Measurements from ENCODE around the gene SMIM45.

SMIM45 gene

DNA sequence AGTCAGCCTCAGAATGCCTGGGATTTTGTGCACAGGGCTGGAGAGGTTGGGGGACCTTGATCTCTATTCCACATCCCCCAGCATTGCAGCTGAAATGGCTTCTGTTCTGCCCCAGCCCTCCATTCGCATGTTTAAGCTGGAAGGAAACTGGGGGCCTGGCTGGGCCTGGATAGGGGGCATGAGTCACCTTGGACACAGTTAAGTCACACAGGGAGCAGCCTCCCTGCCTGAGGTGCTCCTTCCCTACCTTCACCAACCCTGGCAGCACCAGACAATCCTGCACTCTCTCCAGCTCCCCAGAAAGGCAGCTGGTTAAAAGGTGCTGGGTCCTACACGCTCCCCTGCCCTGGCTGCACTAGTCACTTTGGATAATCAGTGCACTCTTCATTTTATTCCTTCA is 763 bp downstream of the SMIM45 start:
- no peak overlapping the region for H3K4me3 ChIP-seq (ENCODE audit: low read depth, low read length)
- TF ChIP-seq, protein P1, sequence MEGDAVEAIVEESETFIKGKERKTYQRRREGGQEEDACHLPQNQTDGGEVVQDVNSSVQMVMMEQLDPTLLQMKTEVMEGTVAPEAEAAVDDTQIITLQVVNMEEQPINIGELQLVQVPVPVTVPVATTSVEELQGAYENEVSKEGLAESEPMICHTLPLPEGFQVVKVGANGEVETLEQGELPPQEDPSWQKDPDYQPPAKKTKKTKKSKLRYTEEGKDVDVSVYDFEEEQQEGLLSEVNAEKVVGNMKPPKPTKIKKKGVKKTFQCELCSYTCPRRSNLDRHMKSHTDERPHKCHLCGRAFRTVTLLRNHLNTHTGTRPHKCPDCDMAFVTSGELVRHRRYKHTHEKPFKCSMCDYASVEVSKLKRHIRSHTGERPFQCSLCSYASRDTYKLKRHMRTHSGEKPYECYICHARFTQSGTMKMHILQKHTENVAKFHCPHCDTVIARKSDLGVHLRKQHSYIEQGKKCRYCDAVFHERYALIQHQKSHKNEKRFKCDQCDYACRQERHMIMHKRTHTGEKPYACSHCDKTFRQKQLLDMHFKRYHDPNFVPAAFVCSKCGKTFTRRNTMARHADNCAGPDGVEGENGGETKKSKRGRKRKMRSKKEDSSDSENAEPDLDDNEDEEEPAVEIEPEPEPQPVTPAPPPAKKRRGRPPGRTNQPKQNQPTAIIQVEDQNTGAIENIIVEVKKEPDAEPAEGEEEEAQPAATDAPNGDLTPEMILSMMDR (IDR thresholded peaks at IDR 0.05; ENCODE audit: low read depth, low read length) = no peak

DNA sequence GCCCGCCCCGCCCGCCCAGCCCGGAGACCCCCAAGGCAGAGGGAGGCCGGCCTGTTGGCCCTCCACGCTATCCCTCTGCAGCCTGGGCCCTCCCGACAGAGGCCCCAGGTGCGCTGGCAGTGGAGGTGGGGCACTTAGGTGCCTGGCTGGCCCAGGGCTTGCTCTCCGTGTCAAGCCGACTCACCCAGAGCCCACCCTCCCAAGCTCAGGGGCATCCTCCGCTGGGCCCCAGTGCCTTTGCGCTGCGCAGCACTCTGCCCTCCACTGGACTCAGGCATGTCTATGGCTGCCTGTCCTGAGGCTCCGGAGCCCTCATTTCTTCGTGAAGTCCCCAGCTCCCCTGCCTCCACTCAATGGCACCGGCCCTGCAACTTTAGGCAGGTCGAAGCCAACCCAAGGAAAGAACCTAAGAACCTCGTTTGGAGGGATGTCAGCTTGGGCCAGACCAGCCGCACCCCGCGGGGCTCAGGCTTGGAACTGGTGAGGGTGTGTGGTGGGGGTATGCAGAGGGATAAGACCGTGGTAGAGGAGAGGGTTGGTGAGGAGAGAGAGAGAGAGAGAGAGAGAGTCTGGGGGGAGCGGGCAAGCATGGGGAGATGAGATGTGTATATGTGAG is 6.1 kb downstream of the SMIM45 start:
- no peak overlapping the region for H3K4me3 ChIP-seq (ENCODE audit: low read depth, low read length)
- TF ChIP-seq, protein P1 (IDR thresholded peaks at IDR 0.05; ENCODE audit: low read depth, low read length) = no peak

DNA sequence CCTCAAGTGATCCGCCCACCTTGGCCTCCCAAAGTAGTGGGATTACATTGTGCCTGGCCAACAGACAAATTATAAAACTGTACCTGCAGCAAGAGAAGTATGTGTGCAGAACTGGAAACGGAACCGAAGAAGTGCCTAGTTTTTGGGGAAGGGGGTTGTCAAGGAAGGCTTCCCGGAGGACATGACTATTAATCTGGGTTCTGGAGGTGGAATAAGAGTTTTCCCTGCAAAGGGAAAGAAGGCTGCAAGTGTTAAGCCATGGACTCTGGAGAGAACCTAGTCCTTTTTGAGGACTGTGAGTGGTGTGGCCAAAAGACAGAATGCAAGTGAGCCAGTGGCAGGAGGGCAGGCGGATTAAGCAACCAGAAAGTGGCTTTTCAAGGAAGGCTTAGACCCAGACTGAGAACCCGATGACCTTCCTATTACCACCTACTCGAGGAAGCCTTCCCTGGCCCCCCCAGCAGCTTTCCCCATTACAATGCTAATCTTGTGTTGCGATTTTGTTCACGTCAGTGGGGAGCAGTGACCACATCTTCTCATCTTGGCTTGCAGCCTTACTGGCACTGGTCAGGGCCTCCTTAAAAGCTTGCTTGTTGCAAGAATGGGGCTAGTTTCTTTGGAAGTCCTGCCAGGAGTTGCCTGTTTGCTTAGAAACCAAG is 11.6 kb downstream of the SMIM45 start:
- TF ChIP-seq, protein P1 (IDR thresholded peaks at IDR 0.05; ENCODE audit: low read depth, low read length) = no peak
- no peak overlapping the region for H3K4me3 ChIP-seq (ENCODE audit: low read depth, low read length)

DNA sequence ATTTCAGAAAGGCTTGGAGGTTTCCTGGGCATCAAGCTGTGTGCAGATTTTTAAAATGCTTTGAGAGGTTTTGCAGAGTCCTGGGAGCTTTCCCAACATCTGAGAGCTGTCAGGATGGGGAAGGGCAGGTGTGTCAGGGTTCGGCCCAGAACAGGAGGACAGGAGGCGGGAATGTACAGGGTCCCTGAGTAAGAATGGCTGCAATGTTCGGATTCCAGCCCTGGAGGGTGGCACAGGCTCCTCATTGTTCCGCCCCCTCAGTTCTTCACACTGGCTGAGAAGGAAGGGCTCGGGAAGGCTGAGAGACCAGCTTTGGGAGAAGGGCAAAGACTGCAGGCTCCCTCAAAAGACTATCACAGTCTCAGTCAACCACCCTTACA is 12.2 kb downstream of the SMIM45 start:
- H3K4me3 ChIP-seq (ENCODE audit: low read depth, low read length) = no peak overlapping the region
- TF ChIP-seq, protein P1 (IDR thresholded peaks at IDR 0.05; ENCODE audit: low read depth, low read length) = no peak

DNA sequence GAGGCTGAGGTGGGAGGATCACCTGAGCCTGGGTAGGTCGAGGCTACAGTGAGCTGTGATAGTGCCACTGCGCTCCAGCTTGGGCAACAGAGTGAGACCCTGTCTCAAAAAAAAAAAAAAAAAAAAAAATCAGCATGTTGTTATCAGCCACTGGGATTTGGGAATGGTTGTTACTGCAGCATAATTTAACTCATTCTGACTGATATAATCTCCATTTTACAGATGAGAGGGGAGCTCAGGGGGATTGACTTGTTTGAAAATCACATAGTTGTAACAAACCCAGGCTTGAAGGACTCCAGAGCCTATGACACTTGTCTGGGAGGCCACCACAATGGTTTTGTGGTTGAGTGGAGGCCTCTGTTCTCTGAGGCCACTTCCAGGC is 14.3 kb downstream of the SMIM45 start:
- H3K4me3 ChIP-seq (ENCODE audit: low read depth, low read length) = no peak overlapping the region
- TF ChIP-seq, protein P1 (IDR thresholded peaks at IDR 0.05; ENCODE audit: low read depth, low read length) = no peak

DNA sequence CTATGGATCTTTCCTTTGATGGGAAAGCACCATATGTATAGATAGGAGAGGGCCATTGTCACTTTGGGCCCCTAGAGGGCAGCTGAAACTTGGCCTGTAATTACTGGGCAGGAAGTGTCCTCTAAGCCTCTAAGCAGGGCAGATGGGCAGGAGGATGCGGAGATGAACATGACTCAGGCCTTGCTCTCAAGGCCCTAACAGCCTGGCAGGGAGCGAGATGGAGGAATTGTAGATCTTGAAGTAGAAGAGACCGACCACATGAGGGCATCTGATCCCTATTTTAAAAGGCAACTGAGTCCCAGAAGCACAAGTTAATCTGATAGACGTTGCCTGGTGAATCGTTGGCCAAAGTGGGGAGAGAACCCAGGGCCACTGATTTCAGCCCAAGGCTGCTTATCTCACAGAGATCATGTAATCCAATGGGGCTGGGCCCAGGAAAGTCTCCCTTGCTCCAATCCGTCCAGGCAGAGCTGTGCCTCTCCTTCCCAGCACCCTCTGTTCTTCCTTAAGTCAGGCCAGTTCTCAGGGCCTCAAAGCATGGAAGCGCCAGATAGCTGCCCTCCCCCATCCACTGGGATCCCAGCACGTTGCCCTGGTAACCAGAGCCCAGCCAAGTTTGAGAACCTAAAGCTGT is 14.8 kb downstream of the SMIM45 start:
- TF ChIP-seq, protein P1 (IDR thresholded peaks at IDR 0.05; ENCODE audit: low read depth, low read length) = peak; percentile 30; the same call in 1 of the 2 replicates
- H3K4me3 ChIP-seq (ENCODE audit: low read depth, low read length) = no peak overlapping the region

DNA sequence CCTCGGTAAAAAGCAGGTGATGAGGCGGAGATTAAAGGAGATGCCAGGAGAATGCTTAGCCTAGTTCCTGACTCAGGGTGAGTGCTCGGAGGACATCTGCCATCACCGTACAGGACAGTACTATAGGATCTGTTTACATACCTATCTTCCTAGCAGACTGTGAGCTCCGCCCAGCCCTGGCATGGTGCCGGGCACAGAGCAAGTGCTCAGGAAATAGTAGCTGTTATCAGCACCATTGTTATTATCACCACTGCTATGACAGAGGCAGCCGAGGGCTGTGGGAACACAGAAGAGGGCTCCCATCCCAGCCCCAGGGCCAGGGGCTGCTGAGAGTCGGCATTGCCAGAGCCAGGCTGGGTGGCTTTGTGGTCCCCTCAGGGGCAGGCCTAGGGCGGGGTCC is 16.7 kb downstream of the SMIM45 start:
- TF ChIP-seq, protein P1 (IDR thresholded peaks at IDR 0.05; ENCODE audit: low read depth, low read length) = no peak
- H3K4me3 ChIP-seq (ENCODE audit: low read depth, low read length) = no peak overlapping the region

Data from WI38 (cell line).